Glutamatergic neuron (in vitro differentiated cells): ENCODE measurements around the gene PIGN. TPM values are rescaled to one million over a fixed set of nuclear protein-coding genes. Genes with fewer than 3 reads are reported as not detected.

Source experiments
- DNase-seq: peaks from one replicate; pipeline ENCODE4 v3.0.0; 2022
- H3K27ac Mint-ChIP-seq: one replicate; pipeline ENCODE4 v1.8.0; 2020; ENCODE audit warnings: mild to moderate bottlenecking, mixed read lengths, inconsistent platforms; ENCODE audit not compliant: unreplicated experiment
- H3K27me3 Mint-ChIP-seq: one replicate; pipeline ENCODE4 v1.8.0; 2020; ENCODE audit warnings: mild to moderate bottlenecking, moderate library complexity, mixed read lengths, inconsistent platforms; ENCODE audit not compliant: unreplicated experiment
- H3K36me3 Mint-ChIP-seq: one replicate; pipeline ENCODE4 v1.8.0; 2020; ENCODE audit warnings: mild to moderate bottlenecking, mixed read lengths, inconsistent platforms; ENCODE audit not compliant: unreplicated experiment
- H3K4me1 Mint-ChIP-seq: one replicate; pipeline ENCODE4 v1.8.0; 2020; ENCODE audit warnings: mild to moderate bottlenecking, low read depth, mixed read lengths, inconsistent platforms; ENCODE audit not compliant: unreplicated experiment
- H3K4me3 Mint-ChIP-seq: one replicate; pipeline ENCODE4 v1.8.0; 2020; ENCODE audit warnings: mild to moderate bottlenecking, mixed read lengths, inconsistent platforms; ENCODE audit not compliant: unreplicated experiment
- H3K9me3 Mint-ChIP-seq: one replicate; pipeline ENCODE4 v1.8.0; 2020; ENCODE audit warnings: mild to moderate bottlenecking, moderate library complexity, mixed read lengths, inconsistent platforms; ENCODE audit not compliant: unreplicated experiment
- CTCF ChIP-seq: fragments of 200-600 bp; sonication (generic); IDR thresholded peaks from one replicate; pipeline ENCODE4 v1.5.0; 2021; ENCODE audit not compliant: partially characterized antibody, unreplicated experiment
- total RNA-seq: library from RNA; stranded (reverse); fragmentation: NEBNext Ultra II Directional; extraction: Animal tissue kit (Norgen Biotek cat#: 25700); gene quantifications from one replicate; pipeline ENCODE4 v1.2.1, GENCODE V29; 2021; ENCODE audit not compliant: unreplicated experiment

The PIGN gene
- total RNA-seq, 1 donor from 2014 or later = 10.2 TPM

- Mint-ChIP-seq H3K4me1 (no peaks in the 10 kb centered on the region), H3K4me3 (no peak overlapping the region), H3K27ac (no peak overlapping the region)
Measured at GRCh38 chr18:62060820-62061219, 126.0 kb downstream of the PIGN start.

GRCh38 chr18:62054929-62055498 lies 131.8 kb downstream of the PIGN start:
- Mint-ChIP-seq H3K4me1 (no peaks in the 10 kb centered on the region), H3K9me3 (no peaks in the 10 kb centered on the region), H3K4me3 (no peak overlapping the region), H3K36me3 (no peaks in the 10 kb centered on the region), H3K27me3 (peaks cover 1% of the 10 kb centered on the region), H3K27ac (no peak overlapping the region)
- no peak for TF ChIP-seq CTCF
- DNase-seq = no peak

More at GRCh38 chr18:62060820-62061219, 126.0 kb downstream of the PIGN start:
- Mint-ChIP-seq H3K36me3 (no peaks in the 10 kb centered on the region), H3K9me3 (no peaks in the 10 kb centered on the region), H3K27me3 (peaks cover 1% of the 10 kb centered on the region)
- no peak for DNase-seq
- no peak for TF ChIP-seq CTCF

GRCh38 chr18:62048279-62048678 lies 138.6 kb downstream of the PIGN start:
- no peak for DNase-seq
- H3K4me1 Mint-ChIP-seq = peaks cover 6% of the 10 kb centered on the region
- no peak overlapping the region for H3K27ac Mint-ChIP-seq
- no peak overlapping the region for H3K4me3 Mint-ChIP-seq
- no peaks in the 10 kb centered on the region for H3K27me3 Mint-ChIP-seq
- no peak for TF ChIP-seq CTCF
- H3K9me3 Mint-ChIP-seq = peaks cover 6% of the 10 kb centered on the region
- peaks cover 10% of the 10 kb centered on the region for H3K36me3 Mint-ChIP-seq

- peaks cover 10% of the 10 kb centered on the region for H3K36me3 Mint-ChIP-seq
- peak overlapping the region; percentile 15 for H3K27ac Mint-ChIP-seq
- no peak overlapping the region for H3K4me3 Mint-ChIP-seq
- peaks cover 6% of the 10 kb centered on the region for H3K9me3 Mint-ChIP-seq
- peak; percentile 25 for DNase-seq
- H3K4me1 Mint-ChIP-seq = peaks cover 6% of the 10 kb centered on the region
- TF ChIP-seq CTCF = no peak
- H3K27me3 Mint-ChIP-seq = no peaks in the 10 kb centered on the region
Measured at GRCh38 chr18:62045316-62045715, 141.5 kb downstream of the PIGN start.

- peaks cover 10% of the 10 kb centered on the region for H3K36me3 Mint-ChIP-seq
- H3K4me3 Mint-ChIP-seq = no peak overlapping the region
- H3K4me1 Mint-ChIP-seq = peaks cover 6% of the 10 kb centered on the region
- peaks cover 6% of the 10 kb centered on the region for H3K9me3 Mint-ChIP-seq
- TF ChIP-seq CTCF = no peak
- DNase-seq = no peak
- no peaks in the 10 kb centered on the region for H3K27me3 Mint-ChIP-seq
- H3K27ac Mint-ChIP-seq = no peak overlapping the region
Measured at GRCh38 chr18:62044490-62045000, 142.3 kb downstream of the PIGN start.
